CD14-positive monocyte (primary cell): ENCODE results near the gene SEMA4D. TPM values are rescaled to one million over a fixed set of nuclear protein-coding genes. Genes with fewer than 3 reads are reported as not detected.
"Not testable (repeated sequence)": the region's sequence is repeated elsewhere in the genome, so short reads cannot be mapped to it uniquely, and the experiment has no call there.

ENCODE experiments used
- DNase-seq, 3 donors: peaks; one replicate each; pipeline ENCODE4 v3.0.0-alpha.2; 2011 to 2022
- H2AFZ ChIP-seq: 2 replicates; pipeline ENCODE4 v1.6.0; 2012; ENCODE audit warnings: mild to moderate bottlenecking, low read depth, low read length, inconsistent platforms; ENCODE audit not compliant: insufficient read depth, poor library complexity, severe bottlenecking
- H3K27ac ChIP-seq, 2 donors: 1 replicate in 1 of 2; 2 replicates in 1 of 2; pipeline ENCODE4 v1.5.1; 2012 to 2013; ENCODE audit warnings: low read length in 2 of 2, control low read depth in 1 of 2, inconsistent platforms in 1 of 2, low read depth in 1 of 2, mild to moderate bottlenecking in 1 of 2
- H3K27me3 ChIP-seq, 2 donors: one replicate each; pipeline versions ENCODE4 v1.6.0 to v1.6.1; 2011 to 2013; ENCODE audit warnings: low read length in 2 of 2; ENCODE audit not compliant: control insufficient read depth in 2 of 2, insufficient read depth in 2 of 2
- H3K36me3 ChIP-seq, 2 donors: replicated peaks in 1 of 2; 1 replicate in 1 of 2; 2 replicates in 1 of 2; pipeline versions ENCODE4 v1.5.1 to v1.6.1; 2012 to 2013; ENCODE audit warnings: low read length in 2 of 2, control low read depth in 1 of 2, inconsistent platforms in 1 of 2, mild to moderate bottlenecking in 1 of 2; ENCODE audit not compliant: insufficient read depth in 2 of 2, control insufficient read depth in 1 of 2
- H3K4me1 ChIP-seq, 2 donors: 1 replicate in 1 of 2; 2 replicates in 1 of 2; pipeline versions ENCODE4 v1.5.1 to v1.6.1; 2012 to 2013; ENCODE audit warnings: low read length in 2 of 2, control low read depth in 1 of 2, inconsistent platforms in 1 of 2, mild to moderate bottlenecking in 1 of 2, moderate library complexity in 1 of 2; ENCODE audit not compliant: insufficient read depth in 2 of 2, control insufficient read depth in 1 of 2
- H3K4me2 ChIP-seq: replicated peaks from 2 replicates; pipeline ENCODE3; 2012; ENCODE audit warnings: low read length, moderate library complexity, mild to moderate bottlenecking; ENCODE audit not compliant: poor library complexity, severe bottlenecking; ENCODE audit errors: extremely low read depth
- H3K4me3 ChIP-seq, 3 experiments: fragments of 200-600 bp in 1 of 3; sonication (generic) in 1 of 3; replicated peaks in 1 of 3; 1 replicate in 2 of 3; 2 replicates in 1 of 3; pipeline ENCODE4 v1.5.1; 2011 to 2013; ENCODE audit warnings: low read length in 3 of 3, mild to moderate bottlenecking in 3 of 3, control low read depth in 2 of 3, low read depth in 2 of 3, inconsistent platforms in 1 of 3, moderate library complexity in 1 of 3
- H3K79me2 ChIP-seq: 2 replicates; pipeline ENCODE4 v1.6.0; 2012; ENCODE audit warnings: mild to moderate bottlenecking, control low read depth, inconsistent platforms, low read length, moderate library complexity; ENCODE audit not compliant: insufficient read depth
- H3K9ac ChIP-seq: 2 replicates; pipeline ENCODE4 v1.6.0; 2017; ENCODE audit warnings: low read length, mild to moderate bottlenecking; ENCODE audit not compliant: insufficient read depth, poor library complexity, severe bottlenecking
- H3K9me3 ChIP-seq, 2 donors: replicated peaks in 1 of 2; 1 replicate in 1 of 2; 2 replicates in 1 of 2; pipeline versions ENCODE4 v1.5.1 to v1.6.1; 2012 to 2013; ENCODE audit warnings: low read length in 2 of 2, control low read depth in 1 of 2; ENCODE audit not compliant: control insufficient read depth in 1 of 2, insufficient read depth in 1 of 2
- H4K20me1 ChIP-seq: 2 replicates; pipeline ENCODE4 v1.6.0; 2012; ENCODE audit warnings: mild to moderate bottlenecking, low read length, control low read depth, moderate library complexity; ENCODE audit not compliant: insufficient read depth
- H3K27ac Mint-ChIP-seq, 7 donors: one replicate each; pipeline ENCODE4 v1.8.0; 2020; ENCODE audit warnings: mild to moderate bottlenecking in 7 of 7, mixed read lengths in 7 of 7, moderate library complexity in 6 of 7, inconsistent platforms in 2 of 7
- H3K27me3 Mint-ChIP-seq, 3 donors: one replicate each; pipeline ENCODE4 v1.8.0; 2021 to 2022; ENCODE audit warnings: low read depth in 3 of 3, mild to moderate bottlenecking in 3 of 3, mixed read lengths in 3 of 3, moderate library complexity in 3 of 3, inconsistent platforms in 1 of 3
- H3K36me3 Mint-ChIP-seq, 2 donors: one replicate each; pipeline ENCODE4 v1.8.0; 2020; ENCODE audit warnings: mixed read lengths in 2 of 2, inconsistent platforms in 1 of 2, mild to moderate bottlenecking in 1 of 2
- H3K4me1 Mint-ChIP-seq: one replicate; pipeline ENCODE4 v1.8.0; 2020; ENCODE audit warnings: mild to moderate bottlenecking, mixed read lengths
- H3K4me3 Mint-ChIP-seq, 2 donors: one replicate each; pipeline ENCODE4 v1.8.0; 2020; ENCODE audit warnings: mild to moderate bottlenecking in 2 of 2, mixed read lengths in 2 of 2, moderate library complexity in 1 of 2
- H3K9me3 Mint-ChIP-seq, 7 donors: one replicate each; pipeline ENCODE4 v1.8.0; 2020 to 2022; ENCODE audit warnings: mixed read lengths in 7 of 7, mild to moderate bottlenecking in 6 of 7, moderate library complexity in 6 of 7, inconsistent platforms in 2 of 7
- CTCF ChIP-seq: fragments of 200-600 bp; IDR thresholded peaks from one replicate; pipeline ENCODE4 v1.8.0; 2022; ENCODE audit warnings: antibody characterized with exemption, mild to moderate bottlenecking
- WGBS: methylation state at CpG from one replicate; pipeline ENCODE4 v1.1.5; 2013; ENCODE audit warnings: missing lambda C conversion rate; ENCODE audit not compliant: insufficient coverage; 5-methylcytosine and 5-hydroxymethylcytosine counted together
- intact Hi-C, 2 donors: fragments of 100-400 bp; cut with micrococcal nuclease; formaldehyde crosslinking; loops; one replicate each; pipeline versions ENCODE4 v1.15.0 to v1.15.1; 2023
- polyA plus RNA-seq, 3 donors: library from polyadenylated mRNA; depleted of rRNA in 1 of 3; unstranded in 2 of 3; stranded (reverse) in 1 of 3; fragments of 300-500 nt in 2 of 3; fragments of >200 nt in 1 of 3; fragmentation: Illumina TruSeq in 2 of 3; gene quantifications; 1 replicate in 2 of 3; 2 replicates in 1 of 3; pipeline ENCODE4 v1.2.3, GENCODE V29; 2012 to 2021

Gene SEMA4D
- polyA plus RNA-seq, 3 donors: 28.2 to 117 (median 28.6) TPM

- no peak for DNase-seq
- H3K9me3 ChIP-seq: no peaks in the 10 kb centered on the region
- H3K27me3 Mint-ChIP-seq: no peaks in the 10 kb centered on the region
- H3K4me1 ChIP-seq: no peaks in the 10 kb centered on the region
- no peak overlapping the region for H3K4me2 ChIP-seq
- no peak overlapping the region for H3K4me3 Mint-ChIP-seq
- peaks cover 89 to 100% of the 10 kb centered on the region in 2 donors for H3K36me3 ChIP-seq
- peaks cover 0 to 2% (median 0%) of the 10 kb centered on the region in 7 donors for H3K9me3 Mint-ChIP-seq
- H2AFZ ChIP-seq: no peak overlapping the region
- H4K20me1 ChIP-seq: no peaks in the 10 kb centered on the region
- 90% methylated on average over 4 of the region's 5 CpGs for WGBS
- H3K4me3 ChIP-seq: no peak overlapping the region
- peaks cover 1% of the 10 kb centered on the region for H3K4me1 Mint-ChIP-seq
- no peak for TF ChIP-seq CTCF
- peaks cover 95 to 99% of the 10 kb centered on the region in 2 donors for H3K36me3 Mint-ChIP-seq
- H3K27ac ChIP-seq: no peak overlapping the region
- no peak overlapping the region for H3K9ac ChIP-seq
- H3K79me2 ChIP-seq: no peaks in the 10 kb centered on the region
- peak overlapping the region in 2 of 7 donors; percentile 12 to 51 for H3K27ac Mint-ChIP-seq
- intact Hi-C loops: no loop called here
- no peaks in the 10 kb centered on the region for H3K27me3 ChIP-seq
These were observed 152.4 kb downstream of the SEMA4D start for GRCh38 chr9:89345476-89345875.

GRCh38 chr9:89343812-89344211 lies 154.1 kb downstream of the SEMA4D start:
- H4K20me1 ChIP-seq, H3K4me3 Mint-ChIP-seq, H3K4me1 ChIP-seq, H3K27me3 ChIP-seq, H3K4me2 ChIP-seq, intact Hi-C loops, H3K9me3 Mint-ChIP-seq, H3K4me1 Mint-ChIP-seq, H3K4me3 ChIP-seq, H3K27ac Mint-ChIP-seq, H3K27me3 Mint-ChIP-seq, H3K9me3 ChIP-seq, H3K9ac ChIP-seq, H3K27ac ChIP-seq, H3K79me2 ChIP-seq, DNase-seq, H2AFZ ChIP-seq: not testable (repeated sequence)
- H3K36me3 Mint-ChIP-seq: peaks cover 94 to 98% of the 10 kb centered on the region in 2 donors
- peaks cover 89 to 100% of the 10 kb centered on the region in 2 donors for H3K36me3 ChIP-seq
- 100% methylated on average over 1 of the region's 7 CpGs for WGBS
